ENCODE measurements around the gene RGL4. TPM values are rescaled to one million over a fixed set of nuclear protein-coding genes. Genes with fewer than 3 reads are reported as not detected.

The RGL4 gene
- total RNA-seq, 2 donors from 2014 or later: not detected

GRCh38 chr22:23693979-23694680 is 3.3 kb downstream of the RGL4 start:
- peaks cover 18% of the 10 kb centered on the region for H3K36me3 ChIP-seq
- H3K4me1 ChIP-seq (ENCODE audit: control insufficient read depth in 1 of 2, low read depth in 2 of 2): no peaks in the 10 kb centered on the region
- TF ChIP-seq CTCF (IDR thresholded peaks at IDR 0.05): no peak

GRCh38 chr22:23695141-23695540 is 4.3 kb downstream of the RGL4 start:
- no peaks in the 10 kb centered on the region for H3K4me1 ChIP-seq (ENCODE audit: control insufficient read depth in 1 of 2, low read depth in 2 of 2)
- H3K4me3 ChIP-seq: no peak overlapping the region
- H3K36me3 ChIP-seq: peaks cover 14% of the 10 kb centered on the region
- ATAC-seq (ENCODE audit: insufficient number of reproducible peaks, low FRiP score, low read depth): no peak
- no peaks in the 10 kb centered on the region for H3K9me3 ChIP-seq
- no peak for DNase-seq (ENCODE audit: low spot score)
- no peak for TF ChIP-seq CTCF (IDR thresholded peaks at IDR 0.05)
- H3K27me3 ChIP-seq (replicated peaks; ENCODE audit: insufficient read depth): no peaks in the 10 kb centered on the region
- H3K27ac ChIP-seq: no peak overlapping the region

More at GRCh38 chr22:23693979-23694680, 3.3 kb downstream of the RGL4 start:
- Histone ChIP-seq H3K27me3 (replicated peaks; ENCODE audit: insufficient read depth) (no peaks in the 10 kb centered on the region), H3K9me3 (no peaks in the 10 kb centered on the region), H3K4me3 (no peak overlapping the region), H3K27ac (no peak overlapping the region)
- ATAC-seq (ENCODE audit: insufficient number of reproducible peaks, low FRiP score, low read depth): no peak
- DNase-seq (ENCODE audit: low spot score): no peak

GRCh38 chr22:23695571-23696325 is 4.9 kb downstream of the RGL4 start:
- H3K36me3 ChIP-seq: peaks cover 8% of the 10 kb centered on the region
- no peak for TF ChIP-seq CTCF (IDR thresholded peaks at IDR 0.05)
- H3K27ac ChIP-seq: no peak overlapping the region
- ATAC-seq (ENCODE audit: insufficient number of reproducible peaks, low FRiP score, low read depth) (no peak), DNase-seq (ENCODE audit: low spot score) (no peak)
- H3K4me3 ChIP-seq: no peak overlapping the region
- H3K27me3 ChIP-seq (replicated peaks; ENCODE audit: insufficient read depth): no peaks in the 10 kb centered on the region
- H3K9me3 ChIP-seq: no peaks in the 10 kb centered on the region
- H3K4me1 ChIP-seq (ENCODE audit: control insufficient read depth in 1 of 2, low read depth in 2 of 2): no peaks in the 10 kb centered on the region

GRCh38 chr22:23696326-23696851 is 5.6 kb downstream of the RGL4 start:
- peaks cover 8% of the 10 kb centered on the region for H3K36me3 ChIP-seq
- DNase-seq (ENCODE audit: low spot score) (no peak), ATAC-seq (ENCODE audit: insufficient number of reproducible peaks, low FRiP score, low read depth) (no peak)
- H3K9me3 ChIP-seq: no peaks in the 10 kb centered on the region
- no peak for TF ChIP-seq CTCF (IDR thresholded peaks at IDR 0.05)
- H3K27me3 ChIP-seq (replicated peaks; ENCODE audit: insufficient read depth): no peaks in the 10 kb centered on the region
- H3K27ac ChIP-seq: no peak overlapping the region
- H3K4me3 ChIP-seq: no peak overlapping the region
- no peaks in the 10 kb centered on the region for H3K4me1 ChIP-seq (ENCODE audit: control insufficient read depth in 1 of 2, low read depth in 2 of 2)
